PC-9 (cell line): ENCODE results near the gene ORC3.

ENCODE experiments used
- CTCF ChIP-seq: fragments of 200-600 bp; sonication (generic); conservative IDR thresholded peaks from 2 replicates; pipeline ENCODE4 v1.6.1; 2017; ENCODE audit warnings: mixed run types, antibody characterized with exemption, mild to moderate bottlenecking, moderate library complexity
- EZH2 ChIP-seq: fragments of 200-600 bp; sonication (generic); IDR thresholded peaks from 2 replicates; pipeline ENCODE4 v1.8.0; 2017; ENCODE audit warnings: antibody characterized with exemption, low read depth

GRCh38 chr6:87600576-87600975, 10.6 kb downstream of the ORC3 start:
- no peak for TF ChIP-seq EZH2
- TF ChIP-seq CTCF: no peak
